ENCODE results near the gene HMOX1.

DNA sequence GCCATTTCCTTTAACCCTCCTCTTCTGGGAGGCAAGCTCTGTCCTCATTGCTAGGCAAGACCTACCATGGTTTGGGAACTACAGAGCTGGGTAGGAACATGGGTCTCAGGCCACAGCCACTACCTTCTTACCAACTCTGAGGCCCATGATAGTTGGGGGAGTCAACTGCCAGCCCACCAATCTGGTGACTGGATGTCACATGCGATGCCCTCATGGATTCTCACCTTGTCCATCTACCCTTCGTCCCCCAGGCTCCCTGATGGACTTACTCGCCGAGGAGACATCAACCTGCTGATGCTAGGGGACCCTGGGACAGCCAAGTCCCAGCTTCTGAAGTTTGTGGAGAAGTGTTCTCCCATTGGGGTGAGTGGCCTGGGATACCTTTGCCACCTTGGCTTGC, 32.7 kb downstream of the HMOX1 start:
- TF ChIP-seq, protein P1, sequence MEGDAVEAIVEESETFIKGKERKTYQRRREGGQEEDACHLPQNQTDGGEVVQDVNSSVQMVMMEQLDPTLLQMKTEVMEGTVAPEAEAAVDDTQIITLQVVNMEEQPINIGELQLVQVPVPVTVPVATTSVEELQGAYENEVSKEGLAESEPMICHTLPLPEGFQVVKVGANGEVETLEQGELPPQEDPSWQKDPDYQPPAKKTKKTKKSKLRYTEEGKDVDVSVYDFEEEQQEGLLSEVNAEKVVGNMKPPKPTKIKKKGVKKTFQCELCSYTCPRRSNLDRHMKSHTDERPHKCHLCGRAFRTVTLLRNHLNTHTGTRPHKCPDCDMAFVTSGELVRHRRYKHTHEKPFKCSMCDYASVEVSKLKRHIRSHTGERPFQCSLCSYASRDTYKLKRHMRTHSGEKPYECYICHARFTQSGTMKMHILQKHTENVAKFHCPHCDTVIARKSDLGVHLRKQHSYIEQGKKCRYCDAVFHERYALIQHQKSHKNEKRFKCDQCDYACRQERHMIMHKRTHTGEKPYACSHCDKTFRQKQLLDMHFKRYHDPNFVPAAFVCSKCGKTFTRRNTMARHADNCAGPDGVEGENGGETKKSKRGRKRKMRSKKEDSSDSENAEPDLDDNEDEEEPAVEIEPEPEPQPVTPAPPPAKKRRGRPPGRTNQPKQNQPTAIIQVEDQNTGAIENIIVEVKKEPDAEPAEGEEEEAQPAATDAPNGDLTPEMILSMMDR (IDR thresholded peaks at IDR 0.05; ENCODE audit: low read depth, low read length, missing input control): no peak
- no peak for TF ChIP-seq JUND (IDR thresholded peaks at IDR 0.05)
- no peak for TF ChIP-seq YY1 (IDR thresholded peaks at IDR 0.05)
- no peak for TF ChIP-seq SP1 (IDR thresholded peaks at IDR 0.05)
- TF ChIP-seq RAD21 (IDR thresholded peaks at IDR 0.05): no peak
- TF ChIP-seq GABPA (IDR thresholded peaks at IDR 0.05 in 1 of 2, conservative IDR thresholded peaks at IDR 0.05 in 1 of 2): no peak
- TF ChIP-seq, protein P2, sequence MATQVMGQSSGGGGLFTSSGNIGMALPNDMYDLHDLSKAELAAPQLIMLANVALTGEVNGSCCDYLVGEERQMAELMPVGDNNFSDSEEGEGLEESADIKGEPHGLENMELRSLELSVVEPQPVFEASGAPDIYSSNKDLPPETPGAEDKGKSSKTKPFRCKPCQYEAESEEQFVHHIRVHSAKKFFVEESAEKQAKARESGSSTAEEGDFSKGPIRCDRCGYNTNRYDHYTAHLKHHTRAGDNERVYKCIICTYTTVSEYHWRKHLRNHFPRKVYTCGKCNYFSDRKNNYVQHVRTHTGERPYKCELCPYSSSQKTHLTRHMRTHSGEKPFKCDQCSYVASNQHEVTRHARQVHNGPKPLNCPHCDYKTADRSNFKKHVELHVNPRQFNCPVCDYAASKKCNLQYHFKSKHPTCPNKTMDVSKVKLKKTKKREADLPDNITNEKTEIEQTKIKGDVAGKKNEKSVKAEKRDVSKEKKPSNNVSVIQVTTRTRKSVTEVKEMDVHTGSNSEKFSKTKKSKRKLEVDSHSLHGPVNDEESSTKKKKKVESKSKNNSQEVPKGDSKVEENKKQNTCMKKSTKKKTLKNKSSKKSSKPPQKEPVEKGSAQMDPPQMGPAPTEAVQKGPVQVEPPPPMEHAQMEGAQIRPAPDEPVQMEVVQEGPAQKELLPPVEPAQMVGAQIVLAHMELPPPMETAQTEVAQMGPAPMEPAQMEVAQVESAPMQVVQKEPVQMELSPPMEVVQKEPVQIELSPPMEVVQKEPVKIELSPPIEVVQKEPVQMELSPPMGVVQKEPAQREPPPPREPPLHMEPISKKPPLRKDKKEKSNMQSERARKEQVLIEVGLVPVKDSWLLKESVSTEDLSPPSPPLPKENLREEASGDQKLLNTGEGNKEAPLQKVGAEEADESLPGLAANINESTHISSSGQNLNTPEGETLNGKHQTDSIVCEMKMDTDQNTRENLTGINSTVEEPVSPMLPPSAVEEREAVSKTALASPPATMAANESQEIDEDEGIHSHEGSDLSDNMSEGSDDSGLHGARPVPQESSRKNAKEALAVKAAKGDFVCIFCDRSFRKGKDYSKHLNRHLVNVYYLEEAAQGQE (IDR thresholded peaks at IDR 0.05): no peak
- TF ChIP-seq, protein P3, sequence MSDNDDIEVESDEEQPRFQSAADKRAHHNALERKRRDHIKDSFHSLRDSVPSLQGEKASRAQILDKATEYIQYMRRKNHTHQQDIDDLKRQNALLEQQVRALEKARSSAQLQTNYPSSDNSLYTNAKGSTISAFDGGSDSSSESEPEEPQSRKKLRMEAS (IDR thresholded peaks at IDR 0.05): no peak
- no peak for TF ChIP-seq TAF1 (conservative IDR thresholded peaks at IDR 0.05)
